Panc1 (cell line): ENCODE measurements around the gene CPPED1. TPM values are rescaled to one million over a fixed set of nuclear protein-coding genes. Genes with fewer than 3 reads are reported as not detected.

Source experiments
- ATAC-seq: fragments of 200-7000 bp; cut with Tn5 transposase; 2 replicates; pipeline ENCODE4 v1.9.1; 2020; ENCODE audit warnings: mild to moderate bottlenecking, moderate library complexity
- BruUV-seq: library from RNA; stranded (reverse); fragments of 400-500 nt; replicated peaks from 2 replicates; lab custom pipeline; 2021; lab: Mats Ljungman, UMichigan
- CTCF ChIA-PET: fragments of 300-600 bp; sonication (Branson Sonifier 250); formaldehyde crosslinking; loops from one replicate; lab custom pipeline; 2022; ENCODE audit warnings: antibody characterized with exemption; lab: Charles Lee
- POLR2A ChIA-PET: fragments of 300-600 bp; sonication (Branson Sonifier 250); formaldehyde crosslinking; loops from one replicate; lab custom pipeline; 2022; ENCODE audit warnings: antibody characterized with exemption; lab: Charles Lee
- DNase-seq: peaks from one replicate; pipeline ENCODE4 v3.0.0-alpha.2; 2010; ENCODE audit warnings: low read depth, low spot score
- H3K27ac ChIP-seq: 2 replicates; pipeline ENCODE4 v1.5.1; 2011; ENCODE audit warnings: mild to moderate bottlenecking, low read length, inconsistent platforms
- H3K27me3 ChIP-seq: fragments of 200-500 bp; sonication (Bioruptor generic); 2 replicates; pipeline ENCODE4 v1.6.0; 2014; ENCODE audit warnings: low read length, inconsistent platforms; ENCODE audit not compliant: control insufficient read depth, insufficient read depth
- H3K36me3 ChIP-seq: fragments of 200-500 bp; sonication (Bioruptor generic); 2 replicates; pipeline ENCODE4 v1.5.1; 2014; ENCODE audit warnings: inconsistent platforms, mild to moderate bottlenecking, low read length, moderate library complexity; ENCODE audit not compliant: control insufficient read depth, insufficient read depth
- H3K4me1 ChIP-seq: 2 replicates; pipeline ENCODE4 v1.5.1; 2011; ENCODE audit warnings: inconsistent platforms, mild to moderate bottlenecking, low read length, moderate library complexity; ENCODE audit not compliant: control insufficient read depth, insufficient read depth
- H3K4me3 ChIP-seq, 2 experiments: 2 replicates each; pipeline ENCODE4 v1.5.1; 2011 to 2012; ENCODE audit warnings: low read depth in 2 of 2, low read length in 2 of 2, mild to moderate bottlenecking in 2 of 2, inconsistent platforms in 1 of 2, moderate library complexity in 1 of 2
- H3K9me3 ChIP-seq: fragments of 200-500 bp; sonication (Bioruptor generic); 2 replicates; pipeline ENCODE4 v1.5.1; 2014; ENCODE audit warnings: low read depth, mild to moderate bottlenecking, inconsistent platforms, low read length, moderate library complexity; ENCODE audit not compliant: control insufficient read depth, insufficient read depth
- CTCF ChIP-seq: fragments of 450-650 bp; IDR thresholded peaks from 2 replicates; pipeline ENCODE4 v1.5.1; 2017; ENCODE audit warnings: mild to moderate bottlenecking
- POLR2AphosphoS5 ChIP-seq: IDR thresholded peaks from 2 replicates; pipeline ENCODE4 v1.6.1; 2012; ENCODE audit warnings: mild to moderate bottlenecking, low read depth, low read length, moderate library complexity
- REST ChIP-seq, 2 experiments: IDR thresholded peaks; 2 replicates each; pipeline ENCODE4 v1.6.1; 2011 to 2012; ENCODE audit warnings: low read depth in 2 of 2, control low read depth in 1 of 2, low read length in 1 of 2, mild to moderate bottlenecking in 1 of 2, moderate library complexity in 1 of 2; ENCODE audit not compliant: insufficient read depth in 1 of 2
- SIN3A ChIP-seq: IDR thresholded peaks from 2 replicates; pipeline ENCODE4 v1.6.1; 2012; ENCODE audit warnings: low read depth, mild to moderate bottlenecking, low read length, moderate library complexity, borderline replicate concordance; ENCODE audit not compliant: insufficient read depth
- TCF7L2 ChIP-seq: IDR thresholded peaks from 2 replicates; pipeline ENCODE4 v1.6.1; 2011; ENCODE audit warnings: mild to moderate bottlenecking, low read depth, low read length, inconsistent platforms
- in situ Hi-C: cut with HindIII; loops from 2 replicates; pipeline ENCODE4 v1.10.0; 2016; ENCODE audit warnings: low sequenced_read_pairs, low pct_unique_long_range_greater_than_20kb
- intact Hi-C: fragments of 100-400 bp; cut with micrococcal nuclease; formaldehyde crosslinking; loops from one replicate; pipeline ENCODE4 v1.10.0; 2022; ENCODE audit not compliant: unreplicated experiment
- total RNA-seq: library from RNA; stranded (reverse); gene quantifications from one replicate; pipeline ENCODE4 v1.2.1, GENCODE V29; 2021; ENCODE audit not compliant: unreplicated experiment

The CPPED1 gene
- total RNA-seq, 1 experiment from 2014 or later, result 12.5 TPM

GRCh38 chr16:12837291-12837690, 33.6 kb upstream of the CPPED1 start:
- ChIA-PET CTCF (no interaction called here), POLR2A (no interaction called here)
- no peaks in the 10 kb centered on the region for H3K27me3 ChIP-seq
- H3K4me1 ChIP-seq, result no peaks in the 10 kb centered on the region
- H3K9me3 ChIP-seq, result no peaks in the 10 kb centered on the region
- H3K27ac ChIP-seq, result no peak overlapping the region
- in situ Hi-C loops (no loop called here), intact Hi-C loops (no loop called here)
- no peaks in the 10 kb centered on the region for H3K36me3 ChIP-seq
- no TSS peak for BruUV-seq
- ATAC-seq, result no peak
- DNase-seq, result no peak
- H3K4me3 ChIP-seq, result no peak overlapping the region
- TF ChIP-seq REST (IDR thresholded peaks at IDR 0.05; ENCODE audit: insufficient read depth in 1 of 2, low read depth in 2 of 2, low read length in 1 of 2) (no peak), CTCF (no peak), SIN3A (no peak), POLR2AphosphoS5 (no peak), TCF7L2 (no peak)

- Histone ChIP-seq H3K4me1 (no peaks in the 10 kb centered on the region), H3K27me3 (no peaks in the 10 kb centered on the region), H3K36me3 (no peaks in the 10 kb centered on the region), H3K27ac (no peak overlapping the region), H3K9me3 (no peaks in the 10 kb centered on the region), H3K4me3 (no peak overlapping the region)
- intact Hi-C loops, result no loop called here
- TF ChIP-seq CTCF, result no peak
- no peak for TF ChIP-seq REST (IDR thresholded peaks at IDR 0.05; ENCODE audit: insufficient read depth in 1 of 2, low read depth in 2 of 2, low read length in 1 of 2)
- TF ChIP-seq POLR2AphosphoS5, result no peak
- no peak for TF ChIP-seq TCF7L2
- no peak for TF ChIP-seq SIN3A
- ATAC-seq, result no peak
- ChIA-PET CTCF (no interaction called here), POLR2A (no interaction called here)
- no peak for DNase-seq
- BruUV-seq, result no TSS peak
- in situ Hi-C loops, result no loop called here
These were observed 30.2 kb upstream of the CPPED1 start for GRCh38 chr16:12833926-12834325.
